HepG2 (cell line): ENCODE results near the gene TEKTIP1. TPM values are rescaled to one million over a fixed set of nuclear protein-coding genes. Genes with fewer than 3 reads are reported as not detected.

Experiments used
- ATAC-seq: fragments of 200-7000 bp; cut with Tn5 transposase; 3 replicates; pipeline ENCODE4 v1.9.1; 2020; ENCODE audit warnings: mild to moderate bottlenecking, moderate library complexity
- BruUV-seq: library from RNA; stranded (reverse); fragments of 400-500 nt; replicated peaks from 2 replicates; lab custom pipeline; 2021; lab: Mats Ljungman, UMichigan
- CTCF ChIA-PET: fragments of 300-600 bp; formaldehyde crosslinking; extraction: SDS; loops from one replicate; lab custom pipeline; 2021; ENCODE audit warnings: low total read pairs, inconsistent platforms, low intra/inter-chr PET ratio; lab: Yijun Ruan, JAX
- POLR2A ChIA-PET: fragments of 350-600 bp; sonication (Branson Sonifier 250); formaldehyde crosslinking; loops from one replicate; lab custom pipeline; 2020; ENCODE audit warnings: antibody characterized with exemption, inconsistent platforms; lab: Yijun Ruan, JAX
- DNase-seq: peaks from one replicate; pipeline ENCODE4 v3.0.0-alpha.2; 2015; ENCODE audit warnings: low spot score
- FAIRE-seq: peaks from 3 replicates; lab custom pipeline; 2011; peaks lifted over from hg19 to GRCh38; lab: Jason Lieb, UNC
- H2AFZ ChIP-seq: one replicate; pipeline ENCODE4 v1.6.1; 2011; ENCODE audit warnings: low read length, inconsistent platforms
- H3K27ac ChIP-seq: fragments of 300-600 bp; 3 replicates; pipeline ENCODE4 v1.8.0; 2011; ENCODE audit warnings: mixed run types, mild to moderate bottlenecking, mixed read lengths, low read length, inconsistent platforms; ENCODE audit not compliant: insufficient read depth; ENCODE audit errors: extremely low read length
- H3K27me3 ChIP-seq, 2 experiments: fragments of 200-600 bp in 1 of 2; 2 replicates in 1 of 2; 3 replicates in 1 of 2; pipeline versions ENCODE4 v1.6.0 to v1.8.0; 2011; ENCODE audit warnings: low read length in 2 of 2, mild to moderate bottlenecking in 2 of 2, moderate library complexity in 2 of 2, inconsistent platforms in 1 of 2; ENCODE audit not compliant: insufficient read depth in 2 of 2, control insufficient read depth in 1 of 2
- H3K36me3 ChIP-seq, 2 experiments: fragments of 200-600 bp in 1 of 2; replicated peaks in 1 of 2; 2 replicates in 1 of 2; 3 replicates in 1 of 2; pipeline versions ENCODE4 v1.5.1 to v1.8.0; 2011; ENCODE audit warnings: low read length in 2 of 2, inconsistent platforms in 1 of 2; ENCODE audit not compliant: insufficient read depth in 2 of 2, control insufficient read depth in 1 of 2
- H3K4me1 ChIP-seq: 2 replicates; pipeline ENCODE4 v1.5.1; 2012; ENCODE audit warnings: low read length, inconsistent platforms; ENCODE audit not compliant: insufficient read depth
- H3K4me2 ChIP-seq: 2 replicates; pipeline ENCODE4 v1.6.0; 2011; ENCODE audit warnings: low read depth, low read length, inconsistent platforms
- H3K4me3 ChIP-seq, 3 experiments: fragments of 200-600 bp in 1 of 3; sonication (generic), shearing (Covaris generic) in 1 of 3; replicated peaks in 1 of 3; 2 replicates each; pipeline ENCODE4 v1.5.1; 2011 to 2016; ENCODE audit warnings: low read length in 3 of 3, inconsistent platforms in 2 of 3, low read depth in 2 of 3, mild to moderate bottlenecking in 2 of 3, control low read depth in 1 of 3, mixed read lengths in 1 of 3; ENCODE audit not compliant: insufficient read depth in 1 of 3
- H3K79me2 ChIP-seq: one replicate; pipeline ENCODE4 v1.6.1; 2011; ENCODE audit warnings: low read length, inconsistent platforms; ENCODE audit not compliant: insufficient read depth
- H3K9ac ChIP-seq: 2 replicates; pipeline ENCODE4 v1.6.0; 2011; ENCODE audit warnings: mild to moderate bottlenecking, low read depth, low read length, inconsistent platforms; ENCODE audit not compliant: insufficient read depth
- H3K9me3 ChIP-seq: 2 replicates; pipeline ENCODE4 v1.5.1; 2012; ENCODE audit warnings: mild to moderate bottlenecking, low read length
- H4K20me1 ChIP-seq: 2 replicates; pipeline ENCODE4 v1.6.0; 2011; ENCODE audit warnings: inconsistent platforms, mild to moderate bottlenecking, low read length, moderate library complexity; ENCODE audit not compliant: insufficient read depth
- AGO2 ChIP-seq: fragments of 200-400 bp; formaldehyde crosslinking; optimal IDR thresholded peaks from 2 replicates; pipeline ENCODE3; 2017; ENCODE audit warnings: mild to moderate bottlenecking, low read depth, low read length, moderate library complexity
- DMAP1 ChIP-seq: IDR thresholded peaks from 2 replicates; pipeline ENCODE4 v1.6.1; 2016
- MED1 ChIP-seq: sonication (generic); formaldehyde crosslinking; IDR thresholded peaks from 2 replicates; pipeline ENCODE4 v1.4.0; 2020; ENCODE audit warnings: missing genetic modification reagents
- MTERF4 ChIP-seq: sonication (generic); formaldehyde crosslinking; IDR thresholded peaks from 2 replicates; pipeline ENCODE4 v1.8.0; 2023; ENCODE audit warnings: mild to moderate bottlenecking, missing genetic modification reagents
- PHF20 ChIP-seq: sonication (generic); formaldehyde crosslinking; IDR thresholded peaks from 2 replicates; pipeline ENCODE4 v1.5.0; 2020; ENCODE audit warnings: mild to moderate bottlenecking, missing genetic modification reagents
- RBFOX2 ChIP-seq: fragments of 200-400 bp; formaldehyde crosslinking; IDR thresholded peaks from 2 replicates; pipeline ENCODE4 v1.6.1; 2017; ENCODE audit warnings: low read depth, mild to moderate bottlenecking, low read length
- REPIN1 ChIP-seq: sonication (generic); formaldehyde crosslinking; IDR thresholded peaks from 2 replicates; pipeline ENCODE4 v1.8.0; 2022; ENCODE audit warnings: missing genetic modification reagents, low read depth, mild to moderate bottlenecking, borderline replicate concordance
- ZBTB39 ChIP-seq: sonication (generic); formaldehyde crosslinking; IDR thresholded peaks from 2 replicates; pipeline ENCODE4 v1.5.0; 2020; ENCODE audit warnings: missing genetic modification reagents
- ZNF143 ChIP-seq: sonication (generic); formaldehyde crosslinking; IDR thresholded peaks from 2 replicates; pipeline ENCODE4 v1.4.0; 2020; ENCODE audit warnings: missing genetic modification reagents
- ZNF224 ChIP-seq: sonication (generic); formaldehyde crosslinking; IDR thresholded peaks from 2 replicates; pipeline ENCODE4 v1.5.0; 2020; ENCODE audit warnings: mild to moderate bottlenecking, missing genetic modification reagents
- ZNF513 ChIP-seq: sonication (generic); formaldehyde crosslinking; conservative IDR thresholded peaks from 2 replicates; pipeline ENCODE4 v1.5.0; 2020; ENCODE audit warnings: missing genetic modification reagents
- WGBS: methylation state at CpG from one replicate; pipeline ENCODE4 v1.1.6; 2017; ENCODE audit warnings: low lambda C conversion rate; 5-methylcytosine and 5-hydroxymethylcytosine counted together
- in situ Hi-C: cut with HindIII; loops from 2 replicates; pipeline ENCODE4 v1.10.0; 2017; ENCODE audit warnings: low pct_unique_long_range_greater_than_20kb; ENCODE audit not compliant: extremely low pct_ligation_motif_present
- intact Hi-C: fragments of 100-400 bp; cut with micrococcal nuclease; formaldehyde crosslinking; loops from one replicate; pipeline ENCODE4 v1.10.0; 2022; ENCODE audit not compliant: unreplicated experiment
- polyA plus RNA-seq, 8 experiments: library from polyadenylated mRNA; depleted of rRNA in 3 of 8; stranded (reverse) in 7 of 8; unstranded in 1 of 8; fragments of >200 nt; fragmentation: Illumina TruSeq in 4 of 8; extraction: Trizol in 4 of 8; gene quantifications; 2 replicates each; pipeline versions ENCODE4 v1.2.1 to v1.2.3, GENCODE V29; 2011 to 2016; ENCODE audit warnings: low read depth in 4 of 8, missing spikeins in 1 of 8, mixed read lengths in 1 of 8; ENCODE audit not compliant: insufficient read depth in 1 of 8
- total RNA-seq, 5 experiments: library from RNA; depleted of rRNA; stranded (reverse); fragments of >200 nt; fragmentation: Illumina TruSeq; extraction: Trizol; gene quantifications; 2 replicates each; pipeline ENCODE4 v1.2.3, GENCODE V29; 2016; ENCODE audit warnings: low read depth in 1 of 5

TEKTIP1 gene
- total and polyA plus RNA-seq, 2 of the 13 experiments (the other 11 are each of a cell fraction or from before 2014, with no cell fraction given): not detected

GRCh38 chr19:3575949-3576673 lies 37.1 kb downstream of the TEKTIP1 start:
- in situ Hi-C loops: no loop called here
- no peak for ATAC-seq
- Histone ChIP-seq H3K9me3 (no peaks in the 10 kb centered on the region), H3K4me1 (peaks cover 27% of the 10 kb centered on the region), H3K4me3 (no peak overlapping the region), H3K36me3 (no peaks in the 10 kb centered on the region; a peak in 1 of 5 replicates), H3K27me3 (no peaks in the 10 kb centered on the region), H4K20me1 (peaks cover 4% of the 10 kb centered on the region)
- WGBS: 99% methylated on average over 19 of the region's 29 CpGs
- FAIRE-seq: no peak
- no TSS peak for BruUV-seq
- no peak for DNase-seq
- POLR2A ChIA-PET: interaction anchor here (0.7 kb wide), 1 partner anchor 22 kb away, joined by 3 read pairs; no protein-coding TSS in a partner anchor
- TF ChIP-seq ZNF224 (CRISPR knock-in tag) (no peak), RBFOX2 (peak; percentile 47; the same call in 1 of the 2 replicates)
- TF ChIP-seq, all 625 proteins: peak for 1
- H3K9ac ChIP-seq: no peak overlapping the region
- no peak overlapping the region for H3K4me2 ChIP-seq
- intact Hi-C loops: loop anchor here (1.0 kb wide), 1 partner anchor 31 kb away; no protein-coding TSS in a partner anchor
- peaks cover 2% of the 10 kb centered on the region for H3K79me2 ChIP-seq
- H3K27ac ChIP-seq: no peak overlapping the region
- H2AFZ ChIP-seq: no peak overlapping the region
- CTCF ChIA-PET: interaction anchor here (1.0 to 1.6 kb wide), 2 partner anchors 29 to 31 kb away, joined by 3 to 14 read pairs; no protein-coding TSS in a partner anchor

GRCh38 chr19:3576696-3577443 lies 37.9 kb downstream of the TEKTIP1 start:
- BruUV-seq: no TSS peak
- H2AFZ ChIP-seq: no peak overlapping the region
- TF ChIP-seq PHF20 (CRISPR knock-in tag): no peak
- no peak for TF ChIP-seq MTERF4 (CRISPR knock-in tag)
- peak; percentile 29 for TF ChIP-seq AGO2
- no peak for TF ChIP-seq ZNF143 (CRISPR knock-in tag)
- no peak for TF ChIP-seq REPIN1 (CRISPR knock-in tag)
- TF ChIP-seq RBFOX2: 0 out of 2 replicates have a peak, but pooled peaks have one; percentile 46
- TF ChIP-seq ZBTB39 (CRISPR knock-in tag): no peak
- TF ChIP-seq MED1 (CRISPR knock-in tag): no peak
- TF ChIP-seq DMAP1: no peak
- TF ChIP-seq ZNF513 (CRISPR knock-in tag): no peak

More at GRCh38 chr19:3576696-3577443, 37.9 kb downstream of the TEKTIP1 start:
- H3K79me2 ChIP-seq: peaks cover 2% of the 10 kb centered on the region
- no peaks in the 10 kb centered on the region for H3K9me3 ChIP-seq
- H3K36me3 ChIP-seq: no peaks in the 10 kb centered on the region; a peak in 1 of 5 replicates
- H3K27ac ChIP-seq: no peak overlapping the region
- ATAC-seq: no peak
- intact Hi-C loops (no loop called here), in situ Hi-C loops (no loop called here)
- ChIA-PET CTCF (no interaction called here), POLR2A (no interaction called here)
- H3K4me2 ChIP-seq: no peak overlapping the region
- no peak for FAIRE-seq
- no peak overlapping the region for H3K4me3 ChIP-seq
- H4K20me1 ChIP-seq: peaks cover 4% of the 10 kb centered on the region
- H3K27me3 ChIP-seq: no peaks in the 10 kb centered on the region
- peaks cover 20% of the 10 kb centered on the region for H3K4me1 ChIP-seq
- H3K9ac ChIP-seq: no peak overlapping the region
- WGBS: 97% methylated on average over 74 of the region's 78 CpGs
- no peak for DNase-seq
